ENCODE measurements around the gene CFAP97D1. TPM values are rescaled to one million over a fixed set of nuclear protein-coding genes. Genes with fewer than 3 reads are reported as not detected.

The CFAP97D1 gene
- total RNA-seq, 2 donors from 2014 or later = not detected

DNA sequence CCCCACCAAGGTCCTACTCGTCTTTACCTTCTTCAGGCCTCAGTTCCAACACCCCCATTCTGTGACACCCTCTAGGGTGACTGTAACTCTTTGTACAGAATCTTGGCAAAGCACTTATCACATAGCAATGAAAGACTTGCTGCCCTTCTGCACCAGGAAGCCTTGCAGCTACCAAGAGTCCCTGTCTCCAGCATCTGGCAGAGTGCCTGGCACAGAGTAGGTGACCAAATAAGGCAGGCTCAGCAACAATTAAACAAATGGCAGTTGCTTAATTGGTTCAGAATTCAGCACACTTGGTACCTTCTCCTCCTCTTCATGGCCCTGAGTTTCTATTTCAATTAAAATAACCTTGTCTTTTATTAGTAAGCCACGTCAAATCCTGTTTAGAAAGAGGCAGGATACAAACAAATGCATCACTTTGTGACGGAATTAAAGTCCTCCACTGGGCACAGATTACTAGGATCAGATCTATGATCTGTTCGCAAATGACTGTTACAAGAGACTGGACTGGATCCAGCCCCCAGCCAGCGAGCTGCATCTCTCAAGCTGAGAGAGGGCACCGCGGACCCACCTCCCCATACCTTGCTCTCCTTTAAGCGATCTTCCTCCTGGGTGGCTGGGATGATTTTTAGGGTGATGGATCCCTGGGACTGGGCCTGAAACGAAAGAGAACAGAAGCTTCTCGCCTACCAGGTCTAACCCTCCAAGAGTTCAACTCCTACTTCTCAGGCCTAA is 43.3 kb downstream of the CFAP97D1 start:
- peaks cover 4% of the 10 kb centered on the region for H3K36me3 Mint-ChIP-seq (ENCODE audit: low read depth)
- Histone ChIP-seq H3K9ac (ENCODE audit: extremely low read depth, low read length, poor library complexity, severe bottlenecking) (no peak overlapping the region), H3K9me3 (ENCODE audit: control insufficient read depth, low read length) (no peaks in the 10 kb centered on the region), H3K27ac (ENCODE audit: low read depth, low read length) (no peak overlapping the region), H3K27me3 (ENCODE audit: control insufficient read depth, insufficient read depth, low read length, poor library complexity, severe bottlenecking) (no peaks in the 10 kb centered on the region), H3K4me3 (ENCODE audit: low read length) (no peak overlapping the region), H3K4me1 (ENCODE audit: control insufficient read depth, insufficient read depth, low read length) (no peaks in the 10 kb centered on the region), H3K36me3 (ENCODE audit: control insufficient read depth, insufficient read depth, low read length) (no peaks in the 10 kb centered on the region)
- TF ChIP-seq, protein P1, sequence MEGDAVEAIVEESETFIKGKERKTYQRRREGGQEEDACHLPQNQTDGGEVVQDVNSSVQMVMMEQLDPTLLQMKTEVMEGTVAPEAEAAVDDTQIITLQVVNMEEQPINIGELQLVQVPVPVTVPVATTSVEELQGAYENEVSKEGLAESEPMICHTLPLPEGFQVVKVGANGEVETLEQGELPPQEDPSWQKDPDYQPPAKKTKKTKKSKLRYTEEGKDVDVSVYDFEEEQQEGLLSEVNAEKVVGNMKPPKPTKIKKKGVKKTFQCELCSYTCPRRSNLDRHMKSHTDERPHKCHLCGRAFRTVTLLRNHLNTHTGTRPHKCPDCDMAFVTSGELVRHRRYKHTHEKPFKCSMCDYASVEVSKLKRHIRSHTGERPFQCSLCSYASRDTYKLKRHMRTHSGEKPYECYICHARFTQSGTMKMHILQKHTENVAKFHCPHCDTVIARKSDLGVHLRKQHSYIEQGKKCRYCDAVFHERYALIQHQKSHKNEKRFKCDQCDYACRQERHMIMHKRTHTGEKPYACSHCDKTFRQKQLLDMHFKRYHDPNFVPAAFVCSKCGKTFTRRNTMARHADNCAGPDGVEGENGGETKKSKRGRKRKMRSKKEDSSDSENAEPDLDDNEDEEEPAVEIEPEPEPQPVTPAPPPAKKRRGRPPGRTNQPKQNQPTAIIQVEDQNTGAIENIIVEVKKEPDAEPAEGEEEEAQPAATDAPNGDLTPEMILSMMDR (conservative IDR thresholded peaks at IDR 0.05) = no peak
- H3K27ac Mint-ChIP-seq = no peak overlapping the region
- 91 to 94% methylated on average over 6 to 10 of the region's 10 CpGs for WGBS, 2 experiments (ENCODE audit: insufficient coverage in 1 of 2, insufficient read length in 1 of 2)
- no peaks in the 10 kb centered on the region for H3K9me3 Mint-ChIP-seq
- H3K27me3 Mint-ChIP-seq (ENCODE audit: insufficient read depth) = no peaks in the 10 kb centered on the region
- H3K4me3 Mint-ChIP-seq = no peak overlapping the region
- DNase-seq = no peak
- H3K4me1 Mint-ChIP-seq = no peaks in the 10 kb centered on the region

DNA sequence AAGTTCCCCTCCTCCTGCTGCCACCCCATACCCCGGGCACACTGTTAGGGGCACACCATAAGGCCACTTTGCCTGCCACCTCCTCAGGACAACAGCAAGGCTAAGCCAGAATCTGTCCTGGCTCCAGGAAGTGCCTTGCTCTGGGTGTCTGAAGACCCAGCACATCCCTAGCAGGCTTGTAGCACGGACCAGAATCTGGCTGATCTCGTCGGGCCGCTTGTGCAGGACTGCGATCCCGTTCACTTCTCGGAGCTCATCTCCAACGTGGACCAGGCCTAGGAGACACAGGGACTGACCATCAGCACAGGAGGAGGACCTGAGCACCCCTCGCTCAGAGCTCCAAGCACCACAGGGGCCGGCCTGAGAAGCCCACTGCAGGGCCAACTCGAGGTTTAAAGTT is 45.3 kb downstream of the CFAP97D1 start:
- Mint-ChIP-seq H3K9me3 (no peaks in the 10 kb centered on the region), H3K4me3 (no peak overlapping the region), H3K36me3 (ENCODE audit: low read depth) (peaks cover 2% of the 10 kb centered on the region), H3K27me3 (ENCODE audit: insufficient read depth) (no peaks in the 10 kb centered on the region), H3K4me1 (peaks cover 1% of the 10 kb centered on the region), H3K27ac (no peak overlapping the region)
- Histone ChIP-seq H3K9me3 (ENCODE audit: control insufficient read depth, low read length) (no peaks in the 10 kb centered on the region), H3K27me3 (ENCODE audit: control insufficient read depth, insufficient read depth, low read length, poor library complexity, severe bottlenecking) (no peaks in the 10 kb centered on the region), H3K27ac (ENCODE audit: low read depth, low read length) (no peak overlapping the region), H3K4me1 (ENCODE audit: control insufficient read depth, insufficient read depth, low read length) (no peaks in the 10 kb centered on the region), H3K36me3 (ENCODE audit: control insufficient read depth, insufficient read depth, low read length) (no peaks in the 10 kb centered on the region), H3K4me3 (ENCODE audit: low read length) (no peak overlapping the region), H3K9ac (ENCODE audit: extremely low read depth, low read length, poor library complexity, severe bottlenecking) (no peak overlapping the region)
- no peak for DNase-seq
- WGBS, 2 experiments (ENCODE audit: insufficient coverage in 1 of 2, insufficient read length in 1 of 2) = 91 to 92% methylated on average over 2 to 12 of the region's 12 CpGs
- TF ChIP-seq, protein P1 (conservative IDR thresholded peaks at IDR 0.05) = no peak

DNA sequence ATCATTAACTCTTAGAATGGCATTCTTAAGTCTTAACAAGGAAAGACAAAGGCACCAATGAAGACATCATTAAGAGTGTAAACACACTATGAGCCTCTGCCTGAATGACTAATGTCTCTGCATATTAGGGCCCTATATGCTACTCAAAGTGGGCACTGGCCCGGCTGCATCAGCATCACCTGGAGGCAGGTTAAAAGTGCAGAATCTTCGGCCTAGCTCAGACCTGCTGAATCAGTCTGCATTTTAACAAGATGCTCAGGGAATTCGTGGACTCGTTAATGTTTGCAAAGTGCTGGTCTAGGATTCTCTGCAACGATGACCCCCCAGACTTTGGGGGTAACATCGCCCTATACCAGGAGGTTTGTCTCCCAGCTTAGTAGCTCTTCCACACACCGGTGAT is 46.0 kb downstream of the CFAP97D1 start:
- peaks cover 1% of the 10 kb centered on the region for H3K36me3 Mint-ChIP-seq (ENCODE audit: low read depth)
- no peaks in the 10 kb centered on the region for H3K4me1 ChIP-seq (ENCODE audit: control insufficient read depth, insufficient read depth, low read length)
- no peak overlapping the region for H3K9ac ChIP-seq (ENCODE audit: extremely low read depth, low read length, poor library complexity, severe bottlenecking)
- DNase-seq = no peak
- H3K27ac ChIP-seq (ENCODE audit: low read depth, low read length) = no peak overlapping the region
- 93 to 94% methylated on average over 7 of the region's 7 CpGs for WGBS, 2 experiments (ENCODE audit: insufficient coverage in 1 of 2, insufficient read length in 1 of 2)
- H3K27ac Mint-ChIP-seq = no peak overlapping the region
- no peaks in the 10 kb centered on the region for H3K36me3 ChIP-seq (ENCODE audit: control insufficient read depth, insufficient read depth, low read length)
- TF ChIP-seq, protein P1 (conservative IDR thresholded peaks at IDR 0.05) = no peak
- peaks cover 7% of the 10 kb centered on the region for H3K4me1 Mint-ChIP-seq
- H3K9me3 ChIP-seq (ENCODE audit: control insufficient read depth, low read length) = no peaks in the 10 kb centered on the region
- peaks cover 2% of the 10 kb centered on the region for H3K27me3 Mint-ChIP-seq (ENCODE audit: insufficient read depth)
- H3K4me3 ChIP-seq (ENCODE audit: low read length) = no peak overlapping the region
- H3K4me3 Mint-ChIP-seq = no peak overlapping the region
- no peaks in the 10 kb centered on the region for H3K27me3 ChIP-seq (ENCODE audit: control insufficient read depth, insufficient read depth, low read length, poor library complexity, severe bottlenecking)
- H3K9me3 Mint-ChIP-seq = no peaks in the 10 kb centered on the region
